ENCODE results near the gene HIPK2. TPM values are rescaled to one million over a fixed set of nuclear protein-coding genes. Genes with fewer than 3 reads are reported as not detected.

The HIPK2 gene
- total and polyA plus RNA-seq, 2 experiments from 2014 or later: 18.2 to 22.9 TPM

DNA sequence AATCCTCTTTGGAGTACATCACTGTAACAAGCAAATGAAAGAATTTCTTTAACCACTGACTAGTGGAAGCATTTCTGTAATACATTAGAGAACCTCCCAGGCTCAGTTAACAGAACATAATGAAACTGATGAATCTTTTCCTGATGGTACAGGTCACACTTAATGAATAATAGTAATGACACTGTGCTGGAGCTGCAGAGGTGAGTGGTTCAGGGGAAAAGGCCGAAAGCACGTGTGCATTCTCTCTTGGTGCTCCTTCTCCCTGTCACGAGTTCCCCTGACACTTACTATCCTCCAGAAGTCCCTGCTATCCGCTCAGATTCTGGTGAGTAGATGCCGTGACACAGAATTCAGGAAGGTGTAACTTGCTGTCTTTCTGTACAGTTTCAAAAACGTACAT is 8.0 kb downstream of the HIPK2 start:
- TF ChIP-seq, protein P1, sequence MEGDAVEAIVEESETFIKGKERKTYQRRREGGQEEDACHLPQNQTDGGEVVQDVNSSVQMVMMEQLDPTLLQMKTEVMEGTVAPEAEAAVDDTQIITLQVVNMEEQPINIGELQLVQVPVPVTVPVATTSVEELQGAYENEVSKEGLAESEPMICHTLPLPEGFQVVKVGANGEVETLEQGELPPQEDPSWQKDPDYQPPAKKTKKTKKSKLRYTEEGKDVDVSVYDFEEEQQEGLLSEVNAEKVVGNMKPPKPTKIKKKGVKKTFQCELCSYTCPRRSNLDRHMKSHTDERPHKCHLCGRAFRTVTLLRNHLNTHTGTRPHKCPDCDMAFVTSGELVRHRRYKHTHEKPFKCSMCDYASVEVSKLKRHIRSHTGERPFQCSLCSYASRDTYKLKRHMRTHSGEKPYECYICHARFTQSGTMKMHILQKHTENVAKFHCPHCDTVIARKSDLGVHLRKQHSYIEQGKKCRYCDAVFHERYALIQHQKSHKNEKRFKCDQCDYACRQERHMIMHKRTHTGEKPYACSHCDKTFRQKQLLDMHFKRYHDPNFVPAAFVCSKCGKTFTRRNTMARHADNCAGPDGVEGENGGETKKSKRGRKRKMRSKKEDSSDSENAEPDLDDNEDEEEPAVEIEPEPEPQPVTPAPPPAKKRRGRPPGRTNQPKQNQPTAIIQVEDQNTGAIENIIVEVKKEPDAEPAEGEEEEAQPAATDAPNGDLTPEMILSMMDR (IDR thresholded peaks at IDR 0.05; ENCODE audit: poor library complexity): no peak
- no peak for TF ChIP-seq EZH2 (IDR thresholded peaks at IDR 0.05; ENCODE audit: borderline replicate concordance)
- no peak overlapping the region for H3K4me2 ChIP-seq
- WGBS (ENCODE audit: low lambda C conversion rate, missing lambda C conversion rate): 69% methylated on average over 6 of the region's 6 CpGs
- H3K36me3 ChIP-seq (replicated peaks; ENCODE audit: insufficient read depth, low read depth): no peaks in the 10 kb centered on the region
- peaks cover 19% of the 10 kb centered on the region for H3K4me1 ChIP-seq (ENCODE audit: insufficient read depth)
- H3K27me3 ChIP-seq: no peaks in the 10 kb centered on the region
- DNase-seq (ENCODE audit: low spot score): no peak
- no peak overlapping the region for H2AFZ ChIP-seq
- H3K9me3 ChIP-seq (ENCODE audit: low read depth): no peaks in the 10 kb centered on the region
- no peaks in the 10 kb centered on the region for H3K9me2 ChIP-seq (replicated peaks; ENCODE audit: insufficient read depth)
- peaks cover 56% of the 10 kb centered on the region for H4K20me1 ChIP-seq (ENCODE audit: insufficient read depth, poor library complexity, severe bottlenecking)
- no peak overlapping the region for H3K4me3 ChIP-seq
- no peak overlapping the region for H3K27ac ChIP-seq
- H3K79me2 ChIP-seq: peaks cover 100% of the 10 kb centered on the region

DNA sequence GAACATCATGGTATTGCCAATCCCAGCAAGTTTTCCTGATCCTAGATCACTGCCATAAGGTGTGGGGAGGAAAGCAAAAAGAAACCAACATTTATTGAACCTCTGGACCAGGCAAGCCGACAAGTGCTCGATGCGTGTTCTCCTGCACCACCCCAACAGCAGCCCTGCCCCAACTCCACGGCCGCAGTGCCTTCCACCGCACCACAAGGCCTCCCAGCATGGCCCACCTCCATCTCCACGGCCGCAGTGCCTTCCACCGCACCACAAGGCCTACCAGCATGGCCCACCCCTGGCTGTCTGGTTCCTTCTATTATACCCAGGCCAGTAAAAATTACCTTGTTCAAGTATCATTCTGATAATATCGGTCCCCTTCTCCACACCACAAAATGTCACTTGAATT is 8.7 kb downstream of the HIPK2 start:
- WGBS (ENCODE audit: low lambda C conversion rate, missing lambda C conversion rate): 97% methylated on average over 10 of the region's 10 CpGs
- Histone ChIP-seq H2AFZ (no peak overlapping the region), H3K4me3 (no peak overlapping the region), H3K9me2 (replicated peaks; ENCODE audit: insufficient read depth) (no peaks in the 10 kb centered on the region), H3K27me3 (no peaks in the 10 kb centered on the region), H3K27ac (no peak overlapping the region), H3K79me2 (peaks cover 100% of the 10 kb centered on the region), H4K20me1 (ENCODE audit: insufficient read depth, poor library complexity, severe bottlenecking) (peaks cover 56% of the 10 kb centered on the region), H3K4me1 (ENCODE audit: insufficient read depth) (peaks cover 13% of the 10 kb centered on the region), H3K36me3 (replicated peaks; ENCODE audit: insufficient read depth, low read depth) (no peaks in the 10 kb centered on the region), H3K4me2 (no peak overlapping the region), H3K9me3 (ENCODE audit: low read depth) (no peaks in the 10 kb centered on the region)
- TF ChIP-seq EZH2 (IDR thresholded peaks at IDR 0.05; ENCODE audit: borderline replicate concordance): no peak
- TF ChIP-seq, protein P1 (IDR thresholded peaks at IDR 0.05; ENCODE audit: poor library complexity): no peak
- no peak for TF ChIP-seq EZH2phosphoT487 (IDR thresholded peaks at IDR 0.05; ENCODE audit: low read depth, severe bottlenecking, unreplicated experiment)
- DNase-seq (ENCODE audit: low spot score): no peak

GRCh38 chr7:139768249-139768824 is 9.5 kb downstream of the HIPK2 start:
- Histone ChIP-seq H3K9me2 (replicated peaks; ENCODE audit: insufficient read depth) (no peaks in the 10 kb centered on the region), H3K79me2 (peaks cover 100% of the 10 kb centered on the region), H4K20me1 (ENCODE audit: insufficient read depth, poor library complexity, severe bottlenecking) (peaks cover 56% of the 10 kb centered on the region), H2AFZ (no peak overlapping the region), H3K4me2 (no peak overlapping the region), H3K9me3 (ENCODE audit: low read depth) (no peaks in the 10 kb centered on the region), H3K27ac (no peak overlapping the region), H3K4me1 (ENCODE audit: insufficient read depth) (peaks cover 19% of the 10 kb centered on the region), H3K27me3 (no peaks in the 10 kb centered on the region), H3K4me3 (no peak overlapping the region), H3K36me3 (replicated peaks; ENCODE audit: insufficient read depth, low read depth) (no peaks in the 10 kb centered on the region)
- DNase-seq (ENCODE audit: low spot score): no peak
- WGBS (ENCODE audit: low lambda C conversion rate, missing lambda C conversion rate): 75% methylated on average over 4 of the region's 4 CpGs
- TF ChIP-seq EZH2phosphoT487 (IDR thresholded peaks at IDR 0.05; ENCODE audit: low read depth, severe bottlenecking, unreplicated experiment): no peak
- no peak for TF ChIP-seq EZH2 (IDR thresholded peaks at IDR 0.05; ENCODE audit: borderline replicate concordance)
- TF ChIP-seq, protein P1 (IDR thresholded peaks at IDR 0.05; ENCODE audit: poor library complexity): no peak

DNA sequence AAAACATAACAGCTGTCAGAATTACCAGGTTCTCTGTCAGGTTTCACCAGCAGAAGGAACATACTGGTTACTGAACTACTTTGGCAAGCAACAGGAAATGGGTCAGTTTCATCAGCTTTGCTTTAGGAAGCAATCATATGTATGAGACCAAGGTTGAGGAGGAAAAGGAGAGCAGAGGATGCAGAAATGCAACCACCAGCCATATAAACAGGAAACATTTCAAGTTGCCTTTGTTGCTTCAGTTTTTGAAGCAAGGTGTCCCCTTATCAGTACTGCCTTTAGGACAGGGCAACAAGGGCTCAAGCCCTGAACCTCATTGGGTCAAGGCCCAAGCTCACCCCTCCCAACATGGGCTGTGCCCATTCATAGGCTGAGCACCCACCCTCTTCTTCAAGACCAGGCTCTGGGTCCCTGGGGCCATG is 10.2 kb downstream of the HIPK2 start:
- Histone ChIP-seq H3K27ac (no peak overlapping the region), H3K9me3 (ENCODE audit: low read depth) (no peaks in the 10 kb centered on the region), H2AFZ (no peak overlapping the region), H4K20me1 (ENCODE audit: insufficient read depth, poor library complexity, severe bottlenecking) (peaks cover 55% of the 10 kb centered on the region), H3K36me3 (replicated peaks; ENCODE audit: insufficient read depth, low read depth) (no peaks in the 10 kb centered on the region), H3K27me3 (no peaks in the 10 kb centered on the region), H3K4me3 (no peak overlapping the region), H3K79me2 (peaks cover 100% of the 10 kb centered on the region), H3K4me2 (no peak overlapping the region), H3K4me1 (ENCODE audit: insufficient read depth) (peaks cover 19% of the 10 kb centered on the region), H3K9me2 (replicated peaks; ENCODE audit: insufficient read depth) (no peaks in the 10 kb centered on the region)
- TF ChIP-seq EZH2 (IDR thresholded peaks at IDR 0.05; ENCODE audit: borderline replicate concordance) (no peak), EZH2phosphoT487 (IDR thresholded peaks at IDR 0.05; ENCODE audit: low read depth, severe bottlenecking, unreplicated experiment) (no peak)
- TF ChIP-seq, protein P1 (IDR thresholded peaks at IDR 0.05; ENCODE audit: poor library complexity): no peak
- no peak for DNase-seq (ENCODE audit: low spot score)

Measured in hepatocyte (in vitro differentiated cells).